ENCODE measurements around the gene SLC25A22.

- TF ChIP-seq CTCF (IDR thresholded peaks at IDR 0.05) (no peak), POLR2A (IDR thresholded peaks at IDR 0.05) (peak; percentile 69 to 86 (median 73))
Observed at GRCh38 chr11:833114-833791, 35.2 kb upstream of the SLC25A22 start.

All from body of pancreas (tissue), 4 donors.